HG02870 (cell line): Measurements from ENCODE around the gene ARHGAP26.

ENCODE experiments used
- ATAC-seq: cut with Tn5 transposase; IDR thresholded peaks from one replicate; pipeline ENCODE4 v1.9.1; 2021; ENCODE audit warnings: mild to moderate bottlenecking, moderate library complexity; ENCODE audit not compliant: unreplicated experiment

The ARHGAP26 gene

DNA sequence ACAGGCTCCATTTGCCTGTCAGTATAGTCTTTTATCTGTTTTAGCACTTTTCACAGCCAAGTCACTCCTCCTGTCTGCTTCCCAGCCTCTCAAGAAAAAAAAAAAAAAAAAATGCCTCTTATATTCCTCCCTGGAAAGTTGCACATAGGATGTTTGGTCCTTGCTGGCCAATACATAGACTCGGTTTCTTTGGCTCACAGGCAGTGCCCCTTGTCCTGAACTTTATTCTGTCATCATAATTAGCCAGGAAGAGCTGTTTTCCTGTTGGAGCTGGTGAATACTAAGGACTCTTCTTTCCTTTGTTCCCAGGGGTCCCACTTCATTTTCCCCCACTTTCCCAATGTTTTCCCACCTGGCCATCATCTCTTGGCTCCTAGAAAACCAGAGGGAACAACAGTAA, 442.1 kb downstream of the ARHGAP26 start:
- no peak for ATAC-seq

DNA sequence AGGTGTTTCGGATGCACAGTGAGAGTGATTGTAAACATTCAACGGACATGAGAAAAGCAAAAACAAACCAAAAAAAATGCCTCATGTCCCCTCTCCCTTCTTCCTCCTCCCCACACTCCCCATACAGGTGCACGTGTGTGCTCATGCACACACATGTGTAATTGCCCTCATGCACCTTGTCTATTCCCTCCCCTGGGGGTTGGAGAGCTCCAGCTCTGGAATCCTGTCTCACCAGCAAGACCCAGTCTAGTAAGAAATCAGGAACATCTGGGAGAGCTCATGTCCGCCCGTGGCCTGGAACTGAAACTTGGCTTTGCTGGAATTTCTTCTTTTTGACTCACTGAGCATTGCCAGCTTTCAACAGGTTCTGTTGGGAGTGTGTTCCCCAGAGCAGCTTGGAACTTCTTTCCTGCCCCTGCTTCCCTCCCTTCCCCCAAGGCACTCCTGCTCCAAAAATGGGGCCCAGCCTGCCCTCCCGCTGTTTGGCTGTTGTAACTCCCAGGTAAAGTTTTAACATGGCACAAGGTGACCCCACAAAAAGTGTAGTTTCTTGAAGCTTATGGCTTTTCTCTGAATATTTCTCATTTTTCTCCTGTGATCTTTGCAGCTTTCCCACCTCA, 443.2 kb downstream of the ARHGAP26 start:
- peak; percentile 3 for ATAC-seq

DNA sequence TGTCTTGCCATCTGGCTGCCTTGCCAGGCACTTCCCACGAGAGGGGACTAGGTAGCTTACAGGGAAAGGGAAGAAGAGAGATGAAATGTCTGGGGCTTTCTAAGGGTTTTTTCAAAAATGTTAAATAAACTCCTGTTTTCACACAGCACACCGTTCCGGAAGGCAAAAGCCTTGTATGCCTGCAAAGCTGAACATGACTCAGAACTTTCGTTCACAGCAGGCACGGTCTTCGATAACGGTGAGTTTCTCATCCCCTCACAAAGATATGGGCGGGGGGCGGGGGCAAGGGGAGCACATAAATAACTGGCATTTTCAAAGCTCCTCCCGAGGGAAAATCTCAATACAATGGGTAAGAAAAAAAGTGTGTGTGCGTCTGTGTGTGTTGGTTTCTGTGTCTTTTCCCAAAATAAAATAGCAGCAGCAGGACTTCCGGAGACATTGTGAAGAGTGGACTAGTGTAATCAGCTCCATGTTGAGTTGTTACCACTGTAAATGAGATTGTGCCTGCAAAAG, 443.7 kb downstream of the ARHGAP26 start:
- ATAC-seq, result peak; percentile 60

DNA sequence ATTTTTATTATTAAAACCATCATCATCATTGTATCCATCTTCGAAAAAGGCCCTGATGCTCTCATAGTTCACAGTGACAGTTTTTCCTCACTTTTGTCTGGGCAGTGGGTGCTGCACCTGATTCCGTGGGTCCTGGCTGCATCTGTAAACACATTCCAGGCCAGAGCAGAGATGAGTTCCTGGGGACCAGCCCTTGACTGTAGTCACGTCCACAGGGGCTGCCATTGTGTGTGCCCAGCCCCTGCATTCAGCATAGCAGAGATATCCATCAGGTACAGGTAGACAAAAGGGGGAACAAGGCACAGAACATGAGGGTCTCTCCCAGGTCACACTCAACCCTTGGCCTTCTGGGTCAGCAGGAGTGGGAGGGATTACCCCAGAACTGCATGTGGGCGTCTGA, 444.3 kb downstream of the ARHGAP26 start:
- no peak for ATAC-seq

DNA sequence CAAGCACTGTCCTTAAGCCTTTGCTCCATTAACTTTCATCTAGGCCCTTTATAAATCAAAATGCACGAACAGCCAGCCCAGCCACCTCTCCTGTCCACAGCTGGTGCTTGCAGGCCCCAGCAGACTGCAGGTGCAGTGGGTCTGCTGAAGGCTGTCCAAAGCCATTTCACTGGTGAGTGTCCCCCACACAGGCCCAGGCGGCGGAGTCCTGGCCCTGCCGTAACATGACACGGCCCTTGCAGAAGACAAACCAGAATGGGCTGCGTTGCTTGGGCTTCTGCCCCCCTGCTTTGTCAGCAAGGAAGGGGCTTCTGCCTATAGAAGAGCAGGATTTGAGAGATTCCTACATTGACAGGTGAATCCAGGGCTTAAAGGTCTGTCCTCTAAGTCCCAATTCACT, 444.7 kb downstream of the ARHGAP26 start:
- ATAC-seq, result no peak

DNA sequence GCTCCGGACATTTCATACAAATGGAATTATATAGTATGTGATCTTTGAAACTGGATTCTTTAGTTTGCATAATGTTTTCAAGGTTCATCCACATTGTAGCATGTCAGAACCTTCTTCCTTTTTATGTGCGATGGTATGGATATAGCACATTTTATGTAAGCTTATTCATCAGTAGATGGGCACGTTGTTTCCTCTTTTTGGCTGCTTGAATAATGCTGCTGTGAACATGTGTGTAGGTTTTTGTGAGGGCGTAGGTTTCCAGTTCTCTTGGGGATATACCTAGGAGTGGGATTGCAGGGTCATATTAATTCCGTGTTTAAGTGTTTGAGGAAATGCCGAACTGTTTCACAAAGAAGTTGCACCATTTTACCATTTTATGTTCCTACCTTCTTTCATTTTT, 445.5 kb downstream of the ARHGAP26 start:
- ATAC-seq, result no peak

DNA sequence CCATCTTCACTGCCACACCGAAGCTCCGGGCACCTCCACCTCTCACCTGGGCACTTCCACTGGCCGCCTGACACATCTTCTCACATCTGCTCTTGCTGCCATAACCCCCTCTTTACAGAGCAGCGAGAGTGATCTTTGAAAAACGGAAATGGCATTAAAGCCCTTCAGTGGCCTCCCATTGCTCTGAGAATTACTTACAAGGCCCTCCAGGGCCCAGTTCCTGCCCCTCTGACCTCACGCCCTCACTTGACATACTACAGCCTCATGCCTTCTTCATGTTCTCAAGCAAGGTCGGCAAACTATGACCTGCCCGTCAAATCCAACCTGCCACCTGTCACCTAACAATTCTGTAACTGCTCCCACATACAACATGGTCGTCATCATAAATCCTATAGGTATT, 446.0 kb downstream of the ARHGAP26 start:
- ATAC-seq, result no peak

DNA sequence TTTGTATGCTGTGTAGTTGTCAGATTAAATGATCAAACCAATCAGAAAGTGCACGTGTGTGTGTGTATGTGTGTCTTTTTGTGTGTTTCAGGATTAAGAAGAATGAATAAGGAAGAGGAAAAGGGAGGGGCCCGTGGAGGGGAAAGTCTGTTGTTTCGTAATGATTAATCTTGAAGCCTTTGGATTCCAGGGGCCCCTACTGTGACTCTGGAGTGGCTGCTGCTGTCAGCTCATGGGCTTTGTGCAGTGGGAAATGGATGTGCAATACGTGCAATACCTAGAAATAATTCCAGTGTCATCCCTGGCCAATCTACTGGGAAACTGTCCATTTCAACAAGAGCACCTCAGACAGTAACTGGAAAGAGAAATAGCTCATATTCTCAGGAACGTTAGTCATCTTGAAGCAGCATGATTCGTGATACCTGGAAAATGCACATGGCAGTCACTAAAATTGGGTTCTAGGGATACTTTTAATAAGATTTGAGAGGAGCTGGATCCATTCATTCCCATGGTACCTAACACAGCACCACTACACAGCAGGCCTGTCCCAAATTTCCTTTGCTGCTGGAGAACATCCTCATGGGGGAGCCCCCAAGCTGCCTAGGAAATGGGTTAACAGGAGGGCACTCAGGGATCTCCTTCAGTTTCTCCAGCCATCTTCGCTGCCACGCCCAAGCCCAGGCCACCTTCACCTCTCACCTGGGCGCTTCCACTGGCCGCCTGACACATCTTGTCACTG, 447.1 kb downstream of the ARHGAP26 start:
- no peak for ATAC-seq

DNA sequence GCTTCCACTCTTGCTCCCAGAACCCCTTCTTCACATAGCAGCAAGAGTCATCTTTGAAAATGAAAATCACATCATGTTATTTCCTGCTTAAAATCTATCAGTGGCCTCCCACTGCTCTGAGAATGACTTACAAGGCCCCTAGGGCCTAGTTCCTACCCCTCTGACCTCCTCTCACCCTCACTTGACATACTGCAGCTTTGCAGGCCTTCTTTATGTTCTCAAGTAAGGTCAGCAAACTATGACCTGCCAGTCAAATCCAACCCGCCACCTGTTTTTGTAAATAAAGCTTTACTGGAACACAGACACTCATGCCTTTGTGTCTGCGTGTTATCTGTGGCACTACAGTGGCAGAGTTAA, 447.6 kb downstream of the ARHGAP26 start:
- ATAC-seq, result peak; percentile 32

DNA sequence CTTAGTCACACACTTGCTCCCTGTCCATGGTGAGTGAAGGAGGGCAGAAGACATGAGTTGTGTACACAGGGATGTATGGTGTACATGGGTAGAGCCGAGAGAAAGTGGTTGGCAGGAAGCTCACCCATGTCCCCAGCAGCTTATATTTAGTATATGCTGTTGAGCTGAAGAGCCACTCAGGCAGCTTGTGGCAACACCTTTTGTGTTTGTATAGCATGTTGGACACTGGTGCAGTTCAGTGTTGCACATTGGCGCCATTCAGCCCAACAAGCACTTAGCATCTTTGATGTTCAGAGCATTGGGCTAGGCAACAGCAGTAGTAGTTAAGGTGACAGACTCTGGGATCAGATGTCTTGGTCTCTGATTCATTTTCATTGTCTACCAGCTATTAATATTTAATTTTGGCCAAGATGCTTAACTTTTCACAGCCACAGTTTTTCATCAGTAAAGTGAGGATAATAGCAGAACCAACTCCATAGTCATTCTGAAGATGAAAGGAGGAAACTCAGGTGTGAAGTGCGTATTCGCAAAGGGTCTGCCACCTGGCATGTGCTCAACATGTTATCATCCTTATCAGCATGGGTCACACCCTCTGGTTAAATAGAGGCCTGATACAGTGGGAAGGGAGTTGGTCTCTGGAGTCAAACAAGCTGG, 448.5 kb downstream of the ARHGAP26 start:
- no peak for ATAC-seq

DNA sequence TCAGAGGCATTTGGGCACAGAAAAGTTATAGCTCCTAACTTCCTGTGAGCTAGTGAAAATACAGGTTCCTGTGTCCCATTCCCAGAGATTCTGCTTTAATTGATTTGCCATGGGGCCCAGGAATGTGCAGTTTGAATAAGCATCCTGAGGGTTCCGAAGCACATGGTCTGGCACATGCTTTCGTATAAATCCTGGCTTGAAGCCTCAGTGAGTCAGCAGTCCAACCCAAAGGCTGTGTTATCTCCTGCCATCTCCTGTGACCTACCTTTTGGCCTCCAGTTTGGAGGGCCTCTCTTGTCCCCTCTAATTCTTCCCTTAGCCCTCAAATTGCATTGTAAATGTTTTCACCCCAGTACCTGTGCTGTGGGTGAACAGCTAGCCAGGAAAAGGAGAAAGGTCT, 449.5 kb downstream of the ARHGAP26 start:
- ATAC-seq, result no peak

DNA sequence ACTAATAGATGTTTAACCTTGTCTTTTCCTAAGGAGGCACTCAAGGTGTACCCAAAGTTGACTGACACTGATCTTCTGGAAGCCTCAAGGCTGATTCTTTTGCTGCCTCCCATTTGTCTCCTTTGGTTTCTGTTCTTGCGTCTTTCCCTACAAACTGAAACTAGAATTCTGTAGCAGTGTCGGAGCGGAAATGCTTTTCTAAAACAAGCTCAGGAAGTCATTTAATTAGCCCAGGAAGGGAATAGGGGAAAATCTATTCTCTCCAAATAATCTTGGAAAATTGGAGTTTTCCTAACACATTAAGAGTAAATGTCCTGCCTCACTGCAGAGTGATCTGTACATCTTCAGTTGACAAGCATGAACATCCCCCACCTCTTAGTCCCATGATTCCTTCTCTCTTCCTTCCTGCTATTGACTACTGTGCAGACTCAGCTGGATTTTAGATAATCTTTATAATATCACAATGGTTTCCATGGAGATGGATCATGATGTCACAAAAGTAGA, 450.6 kb downstream of the ARHGAP26 start:
- ATAC-seq, result peak; percentile 0

DNA sequence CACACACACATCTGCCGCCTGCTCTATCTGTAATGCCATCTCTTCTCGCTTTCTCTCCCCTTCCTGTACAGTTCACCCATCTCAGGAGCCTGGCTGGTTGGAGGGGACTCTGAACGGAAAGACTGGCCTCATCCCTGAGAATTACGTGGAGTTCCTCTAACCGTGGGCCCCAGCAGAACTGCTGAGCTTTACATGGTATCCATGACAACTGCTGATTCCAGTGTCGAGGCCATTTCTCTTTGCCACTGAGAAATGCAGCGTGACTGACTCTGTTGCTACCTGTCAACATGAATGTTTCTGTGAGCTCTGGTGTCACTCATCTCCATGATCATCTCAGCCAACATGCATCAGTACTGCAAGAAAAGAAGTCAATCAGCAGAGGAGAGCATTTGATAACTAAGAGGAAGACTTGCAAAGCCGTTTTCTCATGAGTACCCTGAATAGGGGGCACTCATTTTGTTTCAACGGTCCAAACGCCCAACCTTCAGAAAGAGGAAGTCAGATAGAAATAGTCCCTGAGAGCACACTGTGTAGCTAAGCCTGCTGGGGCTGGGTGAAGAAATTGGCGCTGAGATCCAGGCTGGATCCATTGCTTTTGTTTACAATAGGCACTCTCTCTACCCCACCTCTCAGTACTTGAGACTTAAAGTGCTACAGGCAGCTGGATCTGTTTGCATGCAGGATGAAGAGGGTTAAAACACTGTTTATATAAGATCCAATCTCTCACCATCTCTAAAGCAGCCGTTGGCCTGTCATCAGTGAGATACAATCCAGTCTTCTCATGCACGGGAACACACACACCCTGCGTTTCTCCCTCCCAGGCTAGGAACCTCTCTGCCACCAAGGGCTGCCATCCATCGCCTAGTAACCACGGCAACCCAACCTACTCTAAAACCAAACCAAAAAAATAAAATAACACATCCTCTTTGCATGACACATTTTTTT, 452.4 kb downstream of the ARHGAP26 start:
- peak; percentile 63 for ATAC-seq

DNA sequence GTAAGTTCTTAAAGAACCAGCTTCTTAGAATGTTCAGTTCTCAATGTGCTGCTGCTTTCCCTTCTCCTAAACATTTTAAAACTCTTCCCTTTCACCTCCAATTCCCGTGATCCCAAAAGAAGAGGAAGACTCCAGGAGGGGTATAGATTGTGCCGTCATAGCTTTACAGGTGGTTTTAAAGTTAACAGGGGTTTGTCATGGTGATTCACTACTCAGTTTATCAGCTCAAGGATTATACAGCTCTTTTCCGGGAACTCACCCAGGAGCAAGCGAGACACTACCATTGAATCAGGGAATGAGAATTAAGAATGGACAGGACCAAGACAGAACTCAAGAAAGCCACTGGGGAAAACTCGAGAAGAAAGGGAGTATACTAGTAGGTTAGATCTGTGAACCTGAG, 454.5 kb downstream of the ARHGAP26 start:
- ATAC-seq, result no peak

DNA sequence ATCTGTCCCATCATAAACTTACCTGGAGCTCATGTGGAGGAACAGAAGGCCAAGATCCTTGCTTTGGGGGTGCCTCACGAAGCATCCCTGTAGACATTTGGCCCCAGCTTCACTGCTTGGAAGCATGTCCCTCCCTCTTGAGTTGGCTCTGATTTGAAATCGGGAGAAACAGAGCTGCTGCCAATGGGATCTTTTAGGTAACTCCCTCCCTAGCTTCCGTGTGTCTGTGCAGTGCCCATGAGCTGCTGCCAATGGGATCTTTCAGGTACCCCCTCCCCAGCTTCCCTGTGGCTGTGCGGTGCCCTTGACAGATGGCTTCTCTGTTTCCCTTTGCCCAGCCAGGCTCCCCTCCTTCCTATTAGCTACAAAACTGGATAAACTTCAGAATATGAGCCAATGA, 455.3 kb downstream of the ARHGAP26 start:
- ATAC-seq, result no peak

DNA sequence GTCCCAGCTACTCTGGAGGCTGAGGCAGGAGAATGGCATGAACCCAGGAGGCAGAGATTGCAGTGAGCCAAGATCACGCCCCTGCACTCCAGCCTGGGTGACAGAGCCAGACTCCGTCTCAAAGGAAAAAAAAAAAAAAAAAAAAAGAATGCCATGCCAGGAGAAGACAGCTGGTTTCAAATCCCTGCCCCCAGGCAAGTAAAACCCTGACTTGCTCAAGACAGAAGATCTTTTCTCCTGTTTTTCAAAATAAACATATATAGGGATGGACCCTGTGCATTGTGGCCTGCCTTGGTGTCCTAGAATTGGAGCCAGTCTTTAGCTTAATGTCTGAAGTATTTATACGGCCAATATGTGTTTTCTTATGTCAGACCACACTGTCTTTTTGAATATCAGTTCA, 456.2 kb downstream of the ARHGAP26 start:
- ATAC-seq, result no peak

DNA sequence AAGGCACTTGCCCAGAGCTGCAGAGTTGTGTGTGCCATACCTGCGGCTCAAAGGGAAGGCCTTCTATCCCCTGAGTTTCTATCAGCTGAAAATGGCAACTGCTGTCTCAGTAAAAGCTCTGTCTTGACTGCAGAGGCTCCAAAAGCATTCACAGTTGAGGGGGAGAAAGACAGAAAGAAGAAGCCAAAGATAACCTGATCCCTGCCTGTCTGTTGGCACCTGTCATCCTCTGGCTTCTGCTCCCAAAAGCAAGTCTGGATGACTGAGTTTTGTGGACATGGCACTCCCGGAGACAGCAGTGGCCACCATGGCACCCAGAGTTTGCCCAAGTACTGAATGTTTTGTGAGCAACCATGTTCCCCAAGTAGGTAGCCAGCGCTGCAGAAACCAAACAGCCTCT, 456.7 kb downstream of the ARHGAP26 start:
- ATAC-seq, result no peak

DNA sequence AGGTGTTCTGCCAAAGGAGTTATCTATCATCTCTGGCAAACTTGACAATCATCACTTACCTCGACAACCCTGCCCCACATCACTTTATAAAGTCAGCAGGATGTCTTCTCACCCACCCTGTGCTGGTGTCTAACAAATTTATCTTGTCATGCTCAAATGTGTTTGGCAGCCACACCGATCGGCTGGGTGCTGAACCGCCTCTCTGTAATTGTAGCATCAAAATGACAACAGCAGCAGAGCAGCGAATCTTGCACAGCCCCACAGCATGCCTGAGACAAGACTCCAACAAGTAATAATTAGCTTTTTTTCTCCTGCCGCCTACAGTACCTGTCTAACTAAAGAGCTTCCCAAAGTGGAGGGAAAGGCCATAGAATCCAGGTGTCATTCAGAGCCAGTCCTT, 457.1 kb downstream of the ARHGAP26 start:
- ATAC-seq, result no peak

DNA sequence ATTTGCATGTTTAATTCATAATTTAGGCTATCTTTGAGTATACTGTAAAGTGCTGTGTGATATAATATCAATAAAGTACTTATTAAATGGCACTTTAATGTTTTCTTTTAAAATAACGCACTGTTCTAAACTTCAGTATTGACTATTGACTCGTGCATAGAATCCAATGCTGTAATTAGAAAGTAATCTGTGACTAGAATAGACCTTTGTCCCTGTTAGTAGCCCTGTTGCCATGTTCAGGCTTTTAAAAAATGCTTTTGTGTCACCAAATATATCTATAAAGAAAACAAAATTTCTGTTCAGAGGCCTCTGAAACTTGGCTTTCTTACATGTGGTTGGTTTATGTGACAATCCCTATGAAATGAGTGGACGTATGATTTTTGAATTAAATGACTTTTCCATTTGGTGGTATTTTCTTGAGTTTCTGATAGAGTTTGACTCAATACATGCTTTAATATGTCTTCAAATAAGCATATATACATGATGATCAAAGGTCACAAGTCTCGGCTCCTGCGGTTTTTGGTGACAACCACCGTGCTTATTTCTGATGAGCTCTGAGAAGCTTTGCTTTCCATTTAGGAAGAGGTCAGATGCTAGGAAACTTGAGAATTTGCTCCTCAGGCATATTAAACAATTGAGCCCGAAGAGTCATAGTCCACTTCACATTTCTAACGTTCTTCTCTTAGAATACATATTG, 458.6 kb downstream of the ARHGAP26 start:
- no peak for ATAC-seq

DNA sequence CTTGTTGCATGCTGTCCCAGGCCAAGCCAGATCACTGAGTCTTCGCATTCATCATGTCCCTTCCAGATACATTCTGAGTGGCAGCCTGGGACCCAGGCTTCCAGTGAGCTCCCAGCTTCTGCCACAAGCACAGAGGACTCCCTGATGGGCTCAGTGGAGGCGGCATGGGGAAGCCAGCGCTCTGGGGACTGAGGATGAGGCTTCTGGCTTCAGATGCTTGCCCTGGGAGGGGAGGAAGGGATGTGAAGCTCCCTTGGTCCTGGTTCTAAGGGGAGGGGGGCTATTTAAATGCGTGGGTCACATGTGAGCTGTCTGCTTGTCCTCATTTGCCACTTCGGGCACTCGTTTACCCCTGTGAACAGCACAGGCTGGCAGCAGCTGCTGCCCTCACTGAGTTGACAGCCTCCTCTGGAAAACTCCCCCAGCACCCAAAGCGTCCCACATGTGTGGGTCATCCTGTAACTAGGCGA, 459.3 kb downstream of the ARHGAP26 start:
- ATAC-seq, result peak; percentile 32
